D721Med (cell line): ENCODE data around the gene KCNAB2.

Experiments used
- DNase-seq: peaks from one replicate; pipeline ENCODE4 v3.0.0; 2011; ENCODE audit warnings: low spot score; ENCODE audit not compliant: insufficient read length
- FAIRE-seq: peaks from 2 replicates; lab custom pipeline; 2011; peaks lifted over from hg19 to GRCh38; lab: Jason Lieb, UNC
- CTCF ChIP-seq: IDR thresholded peaks from 2 replicates; pipeline ENCODE4 v1.5.1; 2012; ENCODE audit warnings: mild to moderate bottlenecking, control low read depth; ENCODE audit not compliant: insufficient read depth; ENCODE audit errors: missing control alignments

KCNAB2 gene

GRCh38 chr1:6100861-6101783 lies 55.4 kb downstream of the KCNAB2 start:
- FAIRE-seq (no peak), DNase-seq (no peak)
- no peak for TF ChIP-seq CTCF

GRCh38 chr1:6101826-6102531 lies 56.3 kb downstream of the KCNAB2 start:
- FAIRE-seq (no peak), DNase-seq (no peak)
- TF ChIP-seq CTCF = no peak

- no peak for FAIRE-seq
- no peak for DNase-seq
- no peak for TF ChIP-seq CTCF
These were observed 56.8 kb downstream of the KCNAB2 start for GRCh38 chr1:6102532-6102845.

GRCh38 chr1:6103111-6103853 lies 57.6 kb downstream of the KCNAB2 start:
- FAIRE-seq (no peak), DNase-seq (no peak)
- no peak for TF ChIP-seq CTCF

- no peak for FAIRE-seq
- TF ChIP-seq CTCF = no peak
- no peak for DNase-seq
These were observed 58.3 kb downstream of the KCNAB2 start for GRCh38 chr1:6103854-6104530.

GRCh38 chr1:6104631-6105030 lies 58.9 kb downstream of the KCNAB2 start:
- no peak for TF ChIP-seq CTCF
- no peak for FAIRE-seq
- no peak for DNase-seq
